GM12892 (cell line): ENCODE data around the gene DOCK4.

Experiments
- POLR2A ChIP-seq: IDR thresholded peaks from 2 replicates; pipeline ENCODE4 v1.6.1; 2011; ENCODE audit warnings: low read depth, low read length, control low read depth
- TAF1 ChIP-seq: IDR thresholded peaks from 2 replicates; pipeline ENCODE4 v1.6.1; 2011; ENCODE audit warnings: low read depth, mild to moderate bottlenecking, control low read depth, low read length, borderline replicate concordance

DNA sequence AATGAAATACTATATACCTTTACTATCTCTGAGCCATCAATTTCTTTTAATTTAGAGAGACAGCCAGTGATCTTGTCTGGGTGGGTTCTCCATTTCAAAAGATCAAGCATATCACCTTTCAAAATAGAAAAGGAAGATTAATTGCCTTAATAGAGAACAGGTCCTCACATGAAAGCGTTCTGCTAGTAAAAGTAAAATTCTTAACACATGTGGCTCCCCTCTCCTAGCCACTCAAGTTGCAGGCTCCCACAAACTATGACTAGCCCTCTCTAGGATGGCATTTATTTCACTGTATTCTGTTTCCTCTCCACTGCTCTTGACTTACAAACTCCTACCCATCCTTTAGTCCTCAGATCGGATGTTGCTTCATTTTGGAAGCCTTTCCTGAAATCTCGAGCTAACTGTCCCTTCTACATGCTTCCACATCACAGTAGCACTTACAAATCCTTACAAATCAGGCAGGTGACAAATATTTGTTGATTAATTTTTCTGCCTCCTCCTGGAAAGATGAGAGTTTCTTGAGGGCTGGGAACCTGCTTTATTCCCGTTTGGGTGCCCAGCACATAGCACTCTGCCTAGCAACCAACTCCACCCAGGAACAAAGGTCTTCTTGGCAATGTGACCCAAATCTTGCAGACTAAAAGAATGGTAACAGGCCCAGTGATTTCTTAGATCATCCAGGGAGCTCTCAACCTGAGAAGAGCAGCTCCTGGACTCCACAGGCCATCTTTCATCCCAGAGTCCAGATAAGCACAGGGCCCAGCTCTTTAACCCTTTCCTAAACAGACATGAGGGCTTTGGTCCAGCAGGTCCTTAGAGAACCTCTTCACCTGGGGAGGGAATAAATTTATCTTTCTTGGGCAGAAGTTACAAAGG lies 333.5 kb downstream of the DOCK4 start:
- TF ChIP-seq POLR2A = no peak
- TF ChIP-seq TAF1 = no peak
